ENCODE measurements around the gene SNURF.
A peak's percentile ranks its signal among the peaks of the same experiment; 100 is the strongest.
"Not testable (repeated sequence)": the region's sequence is repeated elsewhere in the genome, so short reads cannot be mapped to it uniquely, and the experiment has no call there.

The SNURF gene
- 0.04 to 0.36 reads per million in 2 experiments for total RNA-seq

- peak; percentile 51 for DNase-seq (ENCODE audit: low read depth)
Observed at GRCh38 chr15:24954783-24955530, at the start of gene SNURF, which contains the start of gene SNRPN. Gene SNURF (plus strand): TSS chr15:24954987. CDS start chr15:24955049, 62 bp downstream. Gene SNRPN (plus strand): TSS chr15:24954987. CDS start chr15:24974454, 19,467 bp downstream.

- no peak for DNase-seq (ENCODE audit: low read depth)
Observed at GRCh38 chr15:24916305-24917009, 38.3 kb upstream of the SNURF start.

GRCh38 chr15:24917431-24917830 is 37.4 kb upstream of the SNURF start:
- DNase-seq (ENCODE audit: low read depth), result no peak

- no peak for DNase-seq (ENCODE audit: low read depth)
Observed at GRCh38 chr15:24919446-24919845, 35.3 kb upstream of the SNURF start.

GRCh38 chr15:24922781-24923180 is 32.0 kb upstream of the SNURF start:
- not testable (repeated sequence) for DNase-seq (ENCODE audit: low read depth)

- DNase-seq (ENCODE audit: low read depth), result no peak
Observed at GRCh38 chr15:24924153-24924552, 30.6 kb upstream of the SNURF start.

- no peak for DNase-seq (ENCODE audit: low read depth)
Observed at GRCh38 chr15:24924621-24925020, 30.2 kb upstream of the SNURF start.

GRCh38 chr15:24931874-24932732 is 22.7 kb upstream of the SNURF start:
- not testable (repeated sequence) for DNase-seq (ENCODE audit: low read depth)

GRCh38 chr15:24933716-24934115 is 21.1 kb upstream of the SNURF start:
- no peak for DNase-seq (ENCODE audit: low read depth)

GRCh38 chr15:24938224-24938623 is 16.6 kb upstream of the SNURF start:
- DNase-seq (ENCODE audit: low read depth), result not testable (repeated sequence)

- no peak for DNase-seq (ENCODE audit: low read depth)
Observed at GRCh38 chr15:24940236-24940635, 14.6 kb upstream of the SNURF start.

GRCh38 chr15:24943361-24943760 is 11.4 kb upstream of the SNURF start:
- DNase-seq (ENCODE audit: low read depth), result no peak

- DNase-seq (ENCODE audit: low read depth), result no peak
Observed at GRCh38 chr15:24944954-24945353, 9.8 kb upstream of the SNURF start.

- DNase-seq (ENCODE audit: low read depth), result no peak
Observed at GRCh38 chr15:24945711-24946110, 9.1 kb upstream of the SNURF start.

GRCh38 chr15:24948495-24948894 is 6.3 kb upstream of the SNURF start:
- no peak for DNase-seq (ENCODE audit: low read depth)

- peak; percentile 1 for DNase-seq (ENCODE audit: low read depth)
Observed at GRCh38 chr15:24955531-24955921, 739 bp downstream of the SNURF start.

- peak; percentile 52 for DNase-seq (ENCODE audit: low read depth)
Observed at GRCh38 chr15:24956111-24956838, 1.5 kb downstream of the SNURF start.

- no peak for DNase-seq (ENCODE audit: low read depth)
Observed at GRCh38 chr15:24957691-24958090, 2.9 kb downstream of the SNURF start.

GRCh38 chr15:24961967-24962366 is 7.2 kb downstream of the SNURF start:
- no peak for DNase-seq (ENCODE audit: low read depth)

GRCh38 chr15:24962880-24963279 is 8.1 kb downstream of the SNURF start:
- DNase-seq (ENCODE audit: low read depth), result no peak

GRCh38 chr15:24966364-24967103 is 11.7 kb downstream of the SNURF start:
- DNase-seq (ENCODE audit: low read depth), result no peak

Measured in T follicular helper cell (primary cell).